ENCODE results near the gene ME3.
A peak's percentile ranks its signal among the peaks of the same experiment; 100 is the strongest.

ME3 gene

GRCh38 chr11:86666193-86666592 is 6.2 kb downstream of the ME3 start:
- Histone ChIP-seq H3K79me1 (ENCODE audit: low read depth, low read length) (peaks cover 4% of the 10 kb centered on the region), H3K27ac (replicated peaks; ENCODE audit: low read length) (no peak overlapping the region), H3K9ac (ENCODE audit: low read depth, low read length, poor library complexity) (no peak overlapping the region), H2AFZ (ENCODE audit: low read length) (no peak overlapping the region), H3K23ac (ENCODE audit: low read depth, low read length, poor library complexity) (no peak overlapping the region), H2BK12ac (ENCODE audit: low read length) (no peak overlapping the region), H3K18ac (ENCODE audit: low read length) (no peak overlapping the region), H3K9me3 (replicated peaks in 1 of 2; ENCODE audit: control insufficient read depth in 2 of 2, insufficient read depth in 1 of 2, low read depth in 1 of 2, low read length in 2 of 2) (peaks cover 0 to 3% of the 10 kb centered on the region in 2 donors), H3K4me3 (ENCODE audit: low read length in 2 of 2) (no peak overlapping the region), H3K4me1 (ENCODE audit: control insufficient read depth in 2 of 2, insufficient read depth in 1 of 2, low read depth in 1 of 2, low read length in 2 of 2) (peaks cover 0 to 27% of the 10 kb centered on the region in 2 donors), H2BK5ac (ENCODE audit: low read length) (no peak overlapping the region), H2AK5ac (ENCODE audit: low read depth, low read length) (no peak overlapping the region), H4K91ac (ENCODE audit: low read depth, low read length, poor library complexity) (no peak overlapping the region), H2BK120ac (ENCODE audit: low read depth, low read length) (no peak overlapping the region), H3K4ac (ENCODE audit: low read length) (no peak overlapping the region), H4K8ac (ENCODE audit: low read depth, low read length) (no peak overlapping the region), H3K4me2 (ENCODE audit: insufficient read depth, low read length, poor library complexity, severe bottlenecking) (no peak overlapping the region), H3K27me3 (ENCODE audit: control insufficient read depth in 3 of 3, insufficient read depth in 3 of 3, low read depth in 1 of 3, low read length in 3 of 3) (no peaks in the 10 kb centered on the region), H2BK15ac (ENCODE audit: low read length) (no peak overlapping the region), H3K14ac (ENCODE audit: low read length) (no peak overlapping the region), H3K36me3 (replicated peaks in 1 of 2; ENCODE audit: control insufficient read depth in 2 of 2, insufficient read depth in 2 of 2, low read length in 2 of 2) (peaks cover 0 to 16% of the 10 kb centered on the region in 2 donors)
- no peak for DNase-seq (ENCODE audit: low spot score)
- whole genome bisulfite sequencing, 2 donors (ENCODE audit: extremely low coverage in 2 of 2, insufficient read length in 2 of 2, insufficient replicate concordance in 1 of 2) = no CpG with 5 or more reads among the region's 1 CpG

DNA sequence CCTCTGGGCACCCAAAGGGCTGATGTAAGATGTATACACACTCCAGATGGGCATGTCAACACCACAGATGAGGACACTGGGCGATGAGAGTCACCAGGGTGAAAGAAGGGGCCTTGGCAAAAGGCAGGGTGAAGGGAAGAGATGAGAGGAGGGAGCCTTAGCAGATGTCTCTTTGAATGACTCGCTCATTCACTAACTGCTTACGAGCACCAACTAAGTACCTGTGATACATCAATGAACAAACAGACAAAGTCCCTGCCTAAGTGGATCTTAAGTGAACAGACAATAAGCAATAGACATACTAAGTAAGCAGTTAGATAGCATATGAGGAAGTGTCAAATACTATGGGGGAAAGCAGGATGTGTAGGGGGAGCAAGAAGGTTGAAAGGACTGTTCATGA is 7.5 kb downstream of the ME3 start:
- Histone ChIP-seq H2AK5ac (ENCODE audit: low read depth, low read length) (no peak overlapping the region), H2BK12ac (ENCODE audit: low read length) (no peak overlapping the region), H3K4ac (ENCODE audit: low read length) (peak overlapping the region; percentile 42), H3K4me2 (ENCODE audit: insufficient read depth, low read length, poor library complexity, severe bottlenecking) (no peak overlapping the region), H3K4me1 (ENCODE audit: control insufficient read depth in 2 of 2, insufficient read depth in 1 of 2, low read depth in 1 of 2, low read length in 2 of 2) (peaks cover 0 to 27% of the 10 kb centered on the region in 2 donors), H4K8ac (ENCODE audit: low read depth, low read length) (no peak overlapping the region), H3K9me3 (replicated peaks in 1 of 2; ENCODE audit: control insufficient read depth in 2 of 2, insufficient read depth in 1 of 2, low read depth in 1 of 2, low read length in 2 of 2) (no peaks in the 10 kb centered on the region), H2BK5ac (ENCODE audit: low read length) (no peak overlapping the region), H2AFZ (ENCODE audit: low read length) (no peak overlapping the region), H2BK120ac (ENCODE audit: low read depth, low read length) (no peak overlapping the region), H3K18ac (ENCODE audit: low read length) (peak overlapping the region; percentile 62), H3K36me3 (replicated peaks in 1 of 2; ENCODE audit: control insufficient read depth in 2 of 2, insufficient read depth in 2 of 2, low read length in 2 of 2) (peaks cover 0 to 16% of the 10 kb centered on the region in 2 donors), H3K79me1 (ENCODE audit: low read depth, low read length) (peaks cover 4% of the 10 kb centered on the region), H3K27me3 (ENCODE audit: control insufficient read depth in 3 of 3, insufficient read depth in 3 of 3, low read depth in 1 of 3, low read length in 3 of 3) (no peaks in the 10 kb centered on the region), H3K4me3 (ENCODE audit: low read length in 2 of 2) (no peak overlapping the region), H3K9ac (ENCODE audit: low read depth, low read length, poor library complexity) (no peak overlapping the region), H3K14ac (ENCODE audit: low read length) (no peak overlapping the region), H2BK15ac (ENCODE audit: low read length) (no peak overlapping the region), H4K91ac (ENCODE audit: low read depth, low read length, poor library complexity) (no peak overlapping the region), H3K27ac (replicated peaks; ENCODE audit: low read length) (no peak overlapping the region), H3K23ac (ENCODE audit: low read depth, low read length, poor library complexity) (no peak overlapping the region)
- no peak for DNase-seq (ENCODE audit: low spot score)
- no CpG with 5 or more reads among the region's 3 CpGs for WGBS, 2 donors (ENCODE audit: extremely low coverage in 2 of 2, insufficient read length in 2 of 2, insufficient replicate concordance in 1 of 2)

GRCh38 chr11:86663761-86664160 is 8.7 kb downstream of the ME3 start:
- Histone ChIP-seq H4K91ac (ENCODE audit: low read depth, low read length, poor library complexity) (no peak overlapping the region), H3K79me1 (ENCODE audit: low read depth, low read length) (peaks cover 4% of the 10 kb centered on the region), H3K18ac (ENCODE audit: low read length) (no peak overlapping the region), H4K8ac (ENCODE audit: low read depth, low read length) (no peak overlapping the region), H2AK5ac (ENCODE audit: low read depth, low read length) (no peak overlapping the region), H3K23ac (ENCODE audit: low read depth, low read length, poor library complexity) (no peak overlapping the region), H3K27me3 (ENCODE audit: control insufficient read depth in 3 of 3, insufficient read depth in 3 of 3, low read depth in 1 of 3, low read length in 3 of 3) (no peaks in the 10 kb centered on the region), H3K4me1 (ENCODE audit: control insufficient read depth in 2 of 2, insufficient read depth in 1 of 2, low read depth in 1 of 2, low read length in 2 of 2) (peaks cover 0 to 20% of the 10 kb centered on the region in 2 donors), H2BK120ac (ENCODE audit: low read depth, low read length) (no peak overlapping the region), H2BK12ac (ENCODE audit: low read length) (no peak overlapping the region), H3K9ac (ENCODE audit: low read depth, low read length, poor library complexity) (no peak overlapping the region), H3K4me3 (ENCODE audit: low read length in 2 of 2) (no peak overlapping the region), H2BK5ac (ENCODE audit: low read length) (no peak overlapping the region), H3K9me3 (replicated peaks in 1 of 2; ENCODE audit: control insufficient read depth in 2 of 2, insufficient read depth in 1 of 2, low read depth in 1 of 2, low read length in 2 of 2) (no peaks in the 10 kb centered on the region), H3K14ac (ENCODE audit: low read length) (no peak overlapping the region), H2BK15ac (ENCODE audit: low read length) (no peak overlapping the region), H3K36me3 (replicated peaks in 1 of 2; ENCODE audit: control insufficient read depth in 2 of 2, insufficient read depth in 2 of 2, low read length in 2 of 2) (peaks cover 0 to 16% of the 10 kb centered on the region in 2 donors), H2AFZ (ENCODE audit: low read length) (no peak overlapping the region), H3K27ac (replicated peaks; ENCODE audit: low read length) (no peak overlapping the region), H3K4ac (ENCODE audit: low read length) (no peak overlapping the region), H3K4me2 (ENCODE audit: insufficient read depth, low read length, poor library complexity, severe bottlenecking) (no peak overlapping the region)
- WGBS, 2 donors (ENCODE audit: extremely low coverage in 2 of 2, insufficient read length in 2 of 2, insufficient replicate concordance in 1 of 2) = no CpG with 5 or more reads among the region's 4 CpGs
- no peak for DNase-seq (ENCODE audit: low spot score)

- peaks cover 0 to 16% of the 10 kb centered on the region in 2 donors for H3K4me1 ChIP-seq (ENCODE audit: control insufficient read depth in 2 of 2, insufficient read depth in 1 of 2, low read depth in 1 of 2, low read length in 2 of 2)
These were observed 9.1 kb downstream of the ME3 start for GRCh38 chr11:86663291-86663690.

More at GRCh38 chr11:86663291-86663690, 9.1 kb downstream of the ME3 start:
- Histone ChIP-seq H2BK120ac (ENCODE audit: low read depth, low read length) (no peak overlapping the region), H3K9me3 (replicated peaks in 1 of 2; ENCODE audit: control insufficient read depth in 2 of 2, insufficient read depth in 1 of 2, low read depth in 1 of 2, low read length in 2 of 2) (no peaks in the 10 kb centered on the region), H3K23ac (ENCODE audit: low read depth, low read length, poor library complexity) (no peak overlapping the region), H2AK5ac (ENCODE audit: low read depth, low read length) (no peak overlapping the region), H3K4me2 (ENCODE audit: insufficient read depth, low read length, poor library complexity, severe bottlenecking) (no peak overlapping the region), H3K36me3 (replicated peaks in 1 of 2; ENCODE audit: control insufficient read depth in 2 of 2, insufficient read depth in 2 of 2, low read length in 2 of 2) (peaks cover 0 to 12% of the 10 kb centered on the region in 2 donors), H2BK15ac (ENCODE audit: low read length) (no peak overlapping the region), H3K18ac (ENCODE audit: low read length) (no peak overlapping the region), H3K14ac (ENCODE audit: low read length) (no peak overlapping the region), H4K8ac (ENCODE audit: low read depth, low read length) (no peak overlapping the region), H2BK5ac (ENCODE audit: low read length) (no peak overlapping the region), H2AFZ (ENCODE audit: low read length) (peak overlapping the region; percentile 66), H3K4me3 (ENCODE audit: low read length in 2 of 2) (no peak overlapping the region), H3K27ac (replicated peaks; ENCODE audit: low read length) (no peak overlapping the region), H4K91ac (ENCODE audit: low read depth, low read length, poor library complexity) (no peak overlapping the region), H2BK12ac (ENCODE audit: low read length) (no peak overlapping the region), H3K79me1 (ENCODE audit: low read depth, low read length) (peaks cover 4% of the 10 kb centered on the region), H3K9ac (ENCODE audit: low read depth, low read length, poor library complexity) (no peak overlapping the region), H3K4ac (ENCODE audit: low read length) (no peak overlapping the region), H3K27me3 (ENCODE audit: control insufficient read depth in 3 of 3, insufficient read depth in 3 of 3, low read depth in 1 of 3, low read length in 3 of 3) (no peaks in the 10 kb centered on the region)
- DNase-seq (ENCODE audit: low spot score) = no peak
- WGBS, 2 donors (ENCODE audit: extremely low coverage in 2 of 2, insufficient read length in 2 of 2, insufficient replicate concordance in 1 of 2) = no CpG with 5 or more reads among the region's 3 CpGs

All from neuronal stem cell (in vitro differentiated cells).